K562 (cell line): Measurements from ENCODE around the gene ADD1. TPM values are rescaled to one million over a fixed set of nuclear protein-coding genes. Genes with fewer than 3 reads are reported as not detected.

Experiments
- ARID1B ChIP-seq: fragments of 450-650 bp; IDR thresholded peaks from 2 replicates; pipeline ENCODE4 v1.6.1; 2016; ENCODE audit warnings: antibody characterized with exemption, mild to moderate bottlenecking, inconsistent platforms
- ATF3 ChIP-seq, 2 experiments: fragments of 450-650 bp in 1 of 2; sonication (generic) in 1 of 2; formaldehyde crosslinking in 1 of 2; IDR thresholded peaks in 1 of 2; conservative IDR thresholded peaks in 1 of 2; 2 replicates each; pipeline versions ENCODE4 v1.6.1 to v1.8.1; 2016 to 2023; ENCODE audit warnings: mild to moderate bottlenecking in 2 of 2, moderate library complexity in 2 of 2, inconsistent platforms in 1 of 2, missing genetic modification reagents in 1 of 2
- CBX3 ChIP-seq, 2 experiments: IDR thresholded peaks; 1 replicate in 1 of 2; 2 replicates in 1 of 2; pipeline ENCODE4 v1.6.1; 2012; ENCODE audit warnings: inconsistent platforms in 2 of 2, low read length in 2 of 2, borderline replicate concordance in 1 of 2, control low read depth in 1 of 2
- CEBPB ChIP-seq: fragments of 450-650 bp; IDR thresholded peaks from 2 replicates; pipeline ENCODE4 v1.6.1; 2016; ENCODE audit warnings: missing genetic modification characterization, missing compliant biosample characterization
- DPF2 ChIP-seq: fragments of 450-650 bp; IDR thresholded peaks from 2 replicates; pipeline ENCODE4 v1.6.1; 2016
- ETV1 ChIP-seq: fragments of 450-650 bp; conservative IDR thresholded peaks from 2 replicates; pipeline ENCODE4 v1.6.1; 2016; ENCODE audit warnings: missing genetic modification characterization, control low read depth, low read depth, missing compliant biosample characterization
- FOXM1 ChIP-seq, 2 experiments: fragments of 450-650 bp in 1 of 2; sonication (generic) in 1 of 2; formaldehyde crosslinking in 1 of 2; IDR thresholded peaks; 2 replicates each; pipeline versions ENCODE4 v1.6.1 to v1.9.0; 2017 to 2022; ENCODE audit warnings: low read depth in 2 of 2, mild to moderate bottlenecking in 2 of 2, missing genetic modification reagents in 1 of 2, moderate library complexity in 1 of 2
- KDM1A ChIP-seq, 2 experiments: fragments of 450-650 bp; IDR thresholded peaks; 2 replicates each; pipeline ENCODE4 v1.6.1; 2016; ENCODE audit warnings: mild to moderate bottlenecking in 2 of 2
- KLF16 ChIP-seq: IDR thresholded peaks from 2 replicates; pipeline ENCODE4 v1.6.1; 2016; ENCODE audit warnings: antibody characterized with exemption
- MAZ ChIP-seq, 2 experiments: fragments of 450-650 bp in 1 of 2; sonication (generic) in 1 of 2; formaldehyde crosslinking; IDR thresholded peaks in 1 of 2; conservative IDR thresholded peaks in 1 of 2; 2 replicates each; pipeline versions ENCODE4 v1.4.0 to v1.5.0; 2020; ENCODE audit warnings: mild to moderate bottlenecking in 1 of 2, missing genetic modification reagents in 1 of 2
- NBN ChIP-seq: fragments of 450-650 bp; IDR thresholded peaks from 2 replicates; pipeline ENCODE4 v1.6.1; 2016; ENCODE audit warnings: low read depth, mild to moderate bottlenecking
- PHF20 ChIP-seq: fragments of 450-650 bp; IDR thresholded peaks from 2 replicates; pipeline ENCODE4 v1.6.1; 2018; ENCODE audit not compliant: partially characterized antibody
- PML ChIP-seq: IDR thresholded peaks from 2 replicates; pipeline ENCODE4 v1.6.1; 2012; ENCODE audit warnings: low read length, inconsistent platforms
- SLC30A9 ChIP-seq: fragments of 250-450 bp; sonication (Bioruptor Pico); IDR thresholded peaks from 2 replicates; pipeline ENCODE4 v1.8.0; 2022; ENCODE audit warnings: mild to moderate bottlenecking, moderate library complexity
- STAT5A ChIP-seq: IDR thresholded peaks from 2 replicates; pipeline ENCODE4 v1.6.1; 2012; ENCODE audit warnings: low read length, inconsistent platforms, borderline replicate concordance
- TRIM24 ChIP-seq, 2 experiments: fragments of 450-650 bp; IDR thresholded peaks; 2 replicates each; pipeline ENCODE4 v1.6.1; 2016
- ZNF239 ChIP-seq: fragments of 250-450 bp; sonication (Bioruptor Pico); IDR thresholded peaks from 2 replicates; pipeline ENCODE4 v1.4.0; 2020; ENCODE audit warnings: mild to moderate bottlenecking
- ZNF277 ChIP-seq: fragments of 250-450 bp; sonication (Bioruptor Pico); IDR thresholded peaks from 2 replicates; pipeline ENCODE4 v1.8.0; 2022; ENCODE audit warnings: inconsistent platforms, mild to moderate bottlenecking, moderate library complexity, borderline replicate concordance
- ZNF395 ChIP-seq: fragments of 200-800 bp; sonication (Bioruptor generic); IDR thresholded peaks from 2 replicates; pipeline ENCODE4 v1.6.1; 2017; ENCODE audit warnings: missing genetic modification characterization, missing compliant biosample characterization
- ZNF668 ChIP-seq: fragments of 250-450 bp; sonication (Bioruptor Pico); IDR thresholded peaks from 2 replicates; pipeline ENCODE4 v1.8.0; 2022; ENCODE audit warnings: mild to moderate bottlenecking, inconsistent platforms
- ZNF699 ChIP-seq: fragments of 250-450 bp; sonication (Bioruptor Pico); IDR thresholded peaks from 2 replicates; pipeline ENCODE4 v1.8.0; 2021; ENCODE audit warnings: mild to moderate bottlenecking, moderate library complexity; ENCODE audit not compliant: insufficient replicate concordance
- ZNF830 ChIP-seq: fragments of 250-450 bp; sonication (Bioruptor Pico); IDR thresholded peaks from 2 replicates; pipeline ENCODE4 v1.5.0; 2021; ENCODE audit warnings: mild to moderate bottlenecking
- ZZZ3 ChIP-seq: fragments of 450-650 bp; IDR thresholded peaks from 2 replicates; pipeline ENCODE4 v1.6.1; 2016; ENCODE audit warnings: antibody characterized with exemption, mild to moderate bottlenecking, moderate library complexity
- polyA plus RNA-seq, 8 experiments: library from polyadenylated mRNA; depleted of rRNA in 4 of 8; stranded (reverse) in 5 of 8; unstranded in 3 of 8; fragments of >200 nt; fragmentation: Nextera tagmentation in 2 of 8; fragmentation: Illumina TruSeq in 1 of 8; extraction: Ambion mirVana in 2 of 8; extraction: Trizol in 1 of 8; gene quantifications; 2 replicates each; pipeline versions ENCODE4 v1.2.1 to v1.2.3, GENCODE V29; 2011 to 2014; ENCODE audit warnings: inconsistent platforms in 1 of 8, missing spikeins in 1 of 8
- total RNA-seq, 7 experiments: library from RNA; depleted of rRNA in 6 of 7; stranded (reverse); fragments of >200 nt in 6 of 7; fragmentation: Illumina TruSeq in 2 of 7; extraction: Trizol in 2 of 7; gene quantifications; 2 replicates each; pipeline versions ENCODE4 v1.2.1 to v1.2.3, GENCODE V29; 2011 to 2021; ENCODE audit warnings: low replicate concordance in 1 of 7

ADD1 gene
- total and polyA plus RNA-seq, 9 of the 15 experiments (the other 6 are each of a cell fraction or from before 2014, with no cell fraction given) = 17.5 to 153 (median 74.0) TPM

GRCh38 chr4:2858451-2859217 lies 15.0 kb downstream of the ADD1 start (continued):
- no peak for TF ChIP-seq ZNF830 (CRISPR knock-in tag)
- no peak for TF ChIP-seq MAZ (CRISPR knock-in tag; conservative IDR thresholded peaks at IDR 0.05 in 1 of 2, IDR thresholded peaks at IDR 0.05 in 1 of 2)
- no peak for TF ChIP-seq ETV1
- TF ChIP-seq PHF20 = no peak
- peak; percentile 81 for TF ChIP-seq CEBPB
- peak; percentile 61; the same call in 1 of the 2 replicates for TF ChIP-seq ZNF395 (CRISPR knock-in tag)
- TF ChIP-seq ATF3 (IDR thresholded peaks at IDR 0.05) = no peak; the same call in 1 of the 2 replicates
- TF ChIP-seq ATF3 (CRISPR knock-in tag; conservative IDR thresholded peaks at IDR 0.05) = peak; percentile 22; the same call in 1 of the 2 replicates
- peak; percentile 80 for TF ChIP-seq ARID1B
- TF ChIP-seq PML = peak; percentile 74
- peak; percentile 91 to 93 for TF ChIP-seq KDM1A (IDR thresholded peaks at IDR 0.05)
- peak; percentile 33; the same call in 1 of the 2 replicates for TF ChIP-seq STAT5A
- no peak for TF ChIP-seq ZNF668
- TF ChIP-seq SLC30A9 (CRISPR knock-in tag) = no peak
- TF ChIP-seq KLF16 = peak; percentile 75; the same call in 1 of the 2 replicates
- no peak for TF ChIP-seq ZNF277 (CRISPR knock-in tag)
- peak in 1 of 2 experiments; percentile 34; a peak in 1 of 3 replicates for TF ChIP-seq CBX3 (IDR thresholded peaks at IDR 0.05; ENCODE audit: borderline replicate concordance in 1 of 2, low read length in 2 of 2)
- TF ChIP-seq ZZZ3 = no peak
- TF ChIP-seq TRIM24 (IDR thresholded peaks at IDR 0.05) = peak; percentile 34 to 63; a peak in 2 of 4 replicates
- no peak for TF ChIP-seq ZNF699 (CRISPR knock-in tag)
- 0 out of 2 replicates have a peak, but pooled peaks have one; percentile 32 for TF ChIP-seq NBN
- TF ChIP-seq ZNF239 (CRISPR knock-in tag) = no peak
- TF ChIP-seq DPF2 = peak; percentile 79
- TF ChIP-seq FOXM1 (IDR thresholded peaks at IDR 0.05; ENCODE audit: low read depth) = peak; percentile 29; the same call in 1 of the 2 replicates
- no peak for TF ChIP-seq FOXM1 (CRISPR knock-in tag; IDR thresholded peaks at IDR 0.05; ENCODE audit: low read depth)
